Breast epithelium (tissue), 3 donors: ENCODE data around the gene CEP112.

Experiments used
- CTCF ChIP-seq, 3 donors: fragments of 450-650 bp; IDR thresholded peaks; one replicate each; pipeline ENCODE4 v1.5.1; 2016 to 2017; ENCODE audit warnings: antibody characterized with exemption in 3 of 3, mild to moderate bottlenecking in 3 of 3, moderate library complexity in 3 of 3
- POLR2A ChIP-seq: fragments of 450-650 bp; IDR thresholded peaks from one replicate; pipeline ENCODE4 v1.6.1; 2016; ENCODE audit warnings: antibody characterized with exemption, mild to moderate bottlenecking, moderate library complexity
- POLR2AphosphoS5 ChIP-seq, 3 donors: sonication (generic); formaldehyde crosslinking; IDR thresholded peaks; one replicate each; pipeline ENCODE4 v1.6.1; 2017; ENCODE audit warnings: antibody characterized with exemption in 3 of 3

GRCh38 chr17:65754630-65755029, 437.3 kb downstream of the CEP112 start:
- TF ChIP-seq CTCF (IDR thresholded peaks at IDR 0.05) (no peak), POLR2A (no peak), POLR2AphosphoS5 (IDR thresholded peaks at IDR 0.05) (no peak)
